ENCODE measurements around the gene MTCL3.

Gene MTCL3

GRCh38 chr6:127515234-127515793 is 3.8 kb downstream of the MTCL3 start:
- no peak for TF ChIP-seq CTCF (IDR thresholded peaks at IDR 0.05; ENCODE audit: low read depth)

GRCh38 chr6:127514773-127515227 is 4.3 kb downstream of the MTCL3 start:
- no peak for TF ChIP-seq CTCF (IDR thresholded peaks at IDR 0.05; ENCODE audit: low read depth)

- no peak for TF ChIP-seq CTCF (IDR thresholded peaks at IDR 0.05; ENCODE audit: low read depth)
These were observed 4.9 kb downstream of the MTCL3 start for GRCh38 chr6:127514179-127514772.

- no peak for TF ChIP-seq CTCF (IDR thresholded peaks at IDR 0.05; ENCODE audit: low read depth)
These were observed 5.7 kb downstream of the MTCL3 start for GRCh38 chr6:127513425-127513824.

GRCh38 chr6:127510876-127511275 is 8.3 kb downstream of the MTCL3 start:
- no peak for TF ChIP-seq CTCF (IDR thresholded peaks at IDR 0.05; ENCODE audit: low read depth)

- TF ChIP-seq CTCF (IDR thresholded peaks at IDR 0.05; ENCODE audit: low read depth) = no peak
These were observed 12.2 kb downstream of the MTCL3 start for GRCh38 chr6:127506894-127507293.

GRCh38 chr6:127503022-127503421 is 16.1 kb downstream of the MTCL3 start:
- TF ChIP-seq CTCF (IDR thresholded peaks at IDR 0.05; ENCODE audit: low read depth) = no peak
